ENCODE results near the gene MEGF6.

Gene MEGF6

GRCh38 chr1:3471356-3472087, 139.8 kb downstream of the MEGF6 start:
- DNase-seq: peak in 14 of 56 donors; percentile 13 to 47 (median 30)

DNA sequence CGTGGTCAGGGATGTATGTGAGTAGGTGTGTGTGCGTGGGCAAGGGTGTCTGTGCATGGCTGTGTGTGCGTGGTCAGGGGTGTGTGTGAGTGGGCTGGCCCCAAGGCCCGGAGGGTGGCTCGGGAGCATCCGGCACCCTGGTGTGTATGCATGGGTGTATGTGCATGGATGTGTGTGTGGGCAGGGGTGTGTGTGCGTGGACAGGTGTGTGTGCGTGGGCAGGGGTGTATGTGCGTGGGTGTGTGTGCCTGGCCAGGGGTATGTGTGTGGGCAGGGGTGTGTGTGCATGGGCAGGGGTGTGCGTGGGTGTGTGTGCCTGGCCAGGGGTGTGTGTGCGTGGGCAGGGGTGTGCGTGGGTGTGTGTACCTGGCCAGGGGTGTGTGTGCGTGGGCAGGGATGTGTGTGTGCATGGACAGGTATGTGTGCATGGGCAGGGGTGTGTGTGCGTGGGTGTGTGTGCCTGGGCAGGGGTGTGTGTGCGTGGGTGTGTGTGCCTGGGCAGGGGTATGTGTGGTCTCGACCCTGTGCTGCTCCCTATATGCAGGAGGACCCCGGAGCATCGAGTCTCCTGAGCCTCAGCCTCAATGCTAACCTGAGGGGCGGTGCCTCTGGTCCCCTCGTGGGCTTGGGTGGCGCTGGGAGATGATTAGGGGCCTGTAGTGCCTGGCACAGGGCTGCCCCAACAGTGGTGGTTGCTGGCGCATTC, 140.5 kb downstream of the MEGF6 start:
- DNase-seq: peak in 1 of 56 donors; percentile 78

DNA sequence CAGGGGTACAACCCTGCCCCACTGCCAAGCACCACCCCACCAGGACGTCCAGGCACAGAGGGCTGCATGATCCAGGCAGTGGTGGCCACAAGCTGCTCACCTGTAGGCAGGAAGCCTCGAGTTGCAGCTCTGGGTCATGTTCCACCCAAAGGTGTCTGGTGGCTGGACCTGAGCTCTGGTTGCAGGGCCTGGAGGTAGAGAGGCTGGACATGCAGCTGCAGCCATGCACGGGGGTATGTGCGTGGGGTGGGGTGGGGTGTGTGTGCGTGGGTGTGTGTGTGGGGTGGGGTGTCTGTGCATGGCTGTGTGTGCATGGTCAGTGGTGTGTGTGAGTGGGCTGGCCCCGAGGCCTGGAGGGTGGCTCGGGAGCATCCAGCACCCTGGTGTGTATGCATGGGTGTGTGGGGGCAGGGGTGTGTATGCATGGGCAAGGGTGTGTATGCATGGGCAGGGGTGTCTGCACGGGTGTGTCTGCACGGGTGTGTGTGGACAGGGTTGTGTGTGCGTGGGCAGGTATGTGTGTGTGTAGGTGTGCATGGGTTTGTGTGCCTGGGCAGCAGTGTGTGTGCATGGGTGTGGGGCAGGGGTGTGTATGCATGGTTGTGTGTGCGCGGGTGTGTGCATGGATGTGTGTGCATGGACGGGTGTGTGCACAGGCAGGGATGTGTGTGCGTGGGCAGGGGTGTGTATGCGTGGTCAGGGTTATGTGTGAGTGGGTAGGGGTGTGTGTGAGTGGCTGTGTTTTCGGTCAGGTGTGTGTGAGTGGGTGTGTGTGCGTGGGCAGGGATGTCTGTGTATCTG, 141.3 kb downstream of the MEGF6 start:
- DNase-seq: peak in 1 of 56 donors; percentile 70

DNA sequence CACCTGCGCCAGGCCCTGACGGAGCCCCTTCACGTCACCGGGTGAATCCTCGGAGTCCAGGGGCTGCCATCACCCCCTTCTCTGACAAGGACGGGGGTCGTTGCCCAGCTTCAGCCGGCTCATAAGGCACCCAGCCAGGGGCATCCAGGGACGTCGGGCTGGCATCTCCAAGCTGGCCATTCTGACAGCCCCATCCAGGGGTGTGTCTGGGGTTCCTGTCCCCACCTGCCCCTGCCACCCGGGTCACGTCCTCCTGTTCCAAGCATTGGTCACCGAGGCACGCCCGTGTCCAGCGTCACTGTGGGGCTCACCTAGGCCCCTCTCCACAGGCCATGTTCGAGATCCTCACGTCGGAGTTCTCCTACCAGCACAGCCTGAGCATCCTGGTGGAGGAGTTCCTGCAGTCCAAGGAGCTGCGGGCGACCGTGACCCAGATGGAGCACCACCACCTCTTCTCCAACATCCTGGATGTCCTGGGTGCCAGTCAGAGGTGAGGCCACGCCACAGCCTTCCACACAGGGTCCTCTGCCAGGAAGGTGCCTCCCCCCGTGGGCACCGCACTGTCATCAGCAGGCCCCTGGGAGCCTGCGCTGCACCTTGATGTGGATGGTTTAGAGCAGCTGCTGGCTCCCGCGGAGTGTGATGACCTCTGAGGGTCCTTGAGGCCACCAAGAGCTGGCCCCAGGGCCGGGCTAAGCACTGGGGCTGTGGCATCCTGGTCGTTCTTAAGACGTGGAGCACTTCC, 142.0 kb downstream of the MEGF6 start:
- DNase-seq: no peak

- DNase-seq: no peak
These were observed 142.8 kb downstream of the MEGF6 start for GRCh38 chr1:3468236-3469103.

DNA sequence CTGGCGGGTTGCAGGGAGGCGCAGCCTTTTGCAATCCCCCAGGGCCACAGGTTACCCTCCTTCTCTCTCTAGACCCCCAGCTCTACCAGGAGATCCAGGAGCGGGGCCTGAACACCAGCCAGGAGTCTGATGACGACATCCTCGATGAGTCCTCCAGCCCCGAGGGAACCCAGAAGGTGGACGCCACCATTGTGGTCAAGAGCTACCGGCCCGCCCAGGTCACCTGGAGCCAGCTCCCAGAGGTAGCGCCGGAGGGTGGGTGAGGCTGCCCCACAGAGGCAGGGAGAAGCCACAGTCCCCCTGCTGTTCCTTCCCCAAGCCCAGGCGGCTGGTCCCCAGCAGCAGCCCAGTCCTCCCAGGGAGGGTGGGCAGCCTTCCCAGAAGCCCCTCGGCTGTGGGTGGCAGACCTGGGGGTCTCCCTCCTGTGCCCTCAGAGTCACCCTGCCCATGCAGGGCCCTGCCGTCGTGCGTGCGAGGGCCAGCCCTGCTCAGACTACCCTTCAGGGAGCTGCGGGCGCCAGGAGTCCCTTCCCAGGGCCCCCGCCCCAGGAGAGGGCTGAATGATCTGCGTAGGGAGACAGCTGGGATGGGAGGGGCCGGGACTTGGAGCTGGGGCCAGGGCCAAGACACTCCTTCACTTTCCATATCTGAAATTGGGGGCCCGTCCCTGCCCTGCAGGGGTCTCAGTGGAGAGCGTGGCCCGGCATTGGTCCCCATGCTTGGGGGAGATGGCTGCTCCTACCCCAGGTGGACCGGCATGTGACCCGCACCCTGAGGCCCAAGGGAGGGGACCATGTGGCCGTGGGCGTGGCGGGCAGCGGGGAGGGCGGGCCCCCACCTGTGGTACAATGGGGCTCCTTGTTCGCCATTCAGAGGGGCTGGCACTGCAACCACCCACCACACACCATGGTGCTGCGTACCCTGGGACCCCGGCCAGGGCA, 143.9 kb downstream of the MEGF6 start:
- no peak for DNase-seq

- no peak for DNase-seq
These were observed 144.8 kb downstream of the MEGF6 start for GRCh38 chr1:3466366-3467075.

DNA sequence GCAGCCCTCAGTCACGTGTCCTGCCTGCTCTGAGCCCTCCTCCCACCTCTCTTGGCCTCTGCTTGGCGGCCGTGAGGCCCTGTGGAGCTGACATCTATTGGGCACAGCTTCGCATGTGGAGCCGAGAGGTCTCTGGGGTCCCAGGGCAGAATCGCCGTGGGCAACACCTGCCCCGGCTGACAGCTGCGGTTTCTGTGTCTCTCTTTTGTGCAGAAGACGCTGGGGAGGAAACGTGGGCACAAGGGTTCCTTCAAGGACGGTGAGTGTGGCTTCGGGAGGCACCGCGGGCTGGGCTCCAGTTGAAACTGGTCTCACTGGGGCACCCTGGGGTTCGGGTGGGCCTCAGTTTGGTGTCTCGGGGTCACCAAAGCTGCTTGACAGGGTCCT, 145.4 kb downstream of the MEGF6 start:
- DNase-seq: no peak

- no peak for DNase-seq
These were observed 146.0 kb downstream of the MEGF6 start for GRCh38 chr1:3465091-3465934.

- DNase-seq: no peak
These were observed 146.7 kb downstream of the MEGF6 start for GRCh38 chr1:3464649-3465025.

DNA sequence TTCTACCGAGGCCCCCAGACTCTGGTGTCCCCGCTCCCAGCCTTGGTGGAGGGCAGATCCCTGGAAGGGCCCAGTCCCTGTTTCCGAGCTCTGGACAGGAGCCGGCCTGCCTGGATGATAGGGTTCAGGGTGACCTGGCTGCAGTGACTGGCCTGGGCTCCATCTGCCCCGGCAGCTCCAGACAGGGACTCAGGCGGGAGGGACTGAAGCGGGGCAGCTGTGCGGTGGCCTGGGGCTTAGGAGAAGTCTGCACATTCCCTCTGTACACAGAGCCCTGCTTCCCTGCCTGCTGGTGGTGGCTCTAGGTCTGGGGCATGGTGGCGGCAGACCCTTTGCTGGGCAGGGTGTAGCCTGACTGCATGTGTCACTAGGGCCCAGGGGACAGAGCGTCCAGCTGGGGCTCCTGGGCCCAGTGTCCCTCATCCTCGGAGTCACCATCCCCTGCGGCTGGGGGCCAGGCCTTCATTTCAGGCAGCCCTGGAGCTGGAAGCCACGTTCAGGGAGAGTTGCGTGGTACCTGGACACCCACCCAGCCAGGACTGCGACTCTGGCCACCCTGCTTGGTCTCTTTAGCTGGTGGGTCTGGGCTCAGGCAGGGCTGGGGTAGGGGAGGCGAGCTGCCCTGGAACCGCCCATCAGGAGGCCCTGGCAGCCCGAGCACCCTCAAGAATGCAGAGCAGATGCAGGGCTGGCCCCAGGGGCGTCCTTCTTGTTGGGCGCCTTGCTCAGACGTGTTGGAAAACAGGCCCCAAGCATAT, 147.2 kb downstream of the MEGF6 start:
- DNase-seq: no peak

- no peak for DNase-seq
These were observed 147.9 kb downstream of the MEGF6 start for GRCh38 chr1:3463408-3463863.

DNA sequence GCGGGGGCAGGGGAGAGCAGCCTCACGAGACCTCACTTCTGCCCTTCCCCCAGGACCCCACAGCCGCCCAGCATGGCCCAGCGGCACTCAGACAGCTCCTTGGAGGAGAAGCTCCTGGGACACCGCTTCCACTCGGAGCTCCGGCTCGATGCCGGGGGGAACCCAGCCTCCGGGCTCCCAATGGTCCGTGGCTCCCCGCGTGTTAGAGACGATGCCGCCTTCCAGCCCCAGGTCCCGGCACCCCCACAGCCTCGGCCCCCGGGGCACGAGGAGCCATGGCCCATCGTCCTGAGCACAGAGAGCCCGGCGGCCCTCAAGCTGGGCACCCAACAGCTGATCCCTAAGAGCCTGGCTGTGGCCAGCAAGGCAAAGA, 148.3 kb downstream of the MEGF6 start:
- DNase-seq: no peak

GRCh38 chr1:3462356-3463012, 148.8 kb downstream of the MEGF6 start:
- no peak for DNase-seq

GRCh38 chr1:3461934-3462275, 149.4 kb downstream of the MEGF6 start:
- no peak for DNase-seq

- DNase-seq: no peak
These were observed 149.9 kb downstream of the MEGF6 start for GRCh38 chr1:3461238-3461933.
